ENCODE data around the gene MAGI1. TPM values are rescaled to one million over a fixed set of nuclear protein-coding genes. Genes with fewer than 3 reads are reported as not detected.

Gene MAGI1
- polyA plus RNA-seq, 1 experiment = 14.2 TPM

- no peak for TF ChIP-seq CTCF (IDR thresholded peaks at IDR 0.05; ENCODE audit: low read depth, low read length)
- no peak overlapping the region for H3K4me3 ChIP-seq (ENCODE audit: low read depth, low read length)
These were observed 59.6 kb downstream of the MAGI1 start for GRCh38 chr3:65979162-65979561.

GRCh38 chr3:65978116-65978515 lies 60.6 kb downstream of the MAGI1 start:
- H3K9me3 ChIP-seq (ENCODE audit: control insufficient read depth, insufficient read depth, low read length) = no peaks in the 10 kb centered on the region
- no peak for TF ChIP-seq CTCF (IDR thresholded peaks at IDR 0.05; ENCODE audit: low read depth, low read length)
- ChIA-PET POLR2A (no interaction called here), CTCF (interaction anchor here (1.8 kb wide), 1 partner anchor 161 kb away, joined by 3 read pairs; no protein-coding TSS in a partner anchor)
- DNase-seq (ENCODE audit: low read depth, low spot score) = no peak
- no peak overlapping the region for H3K4me3 ChIP-seq (ENCODE audit: low read depth, low read length)
- H3K27me3 ChIP-seq (ENCODE audit: control insufficient read depth, insufficient read depth, low read length) = no peaks in the 10 kb centered on the region
- peak overlapping the region; percentile 22 for H3K27ac ChIP-seq (ENCODE audit: low read depth, low read length)

More at GRCh38 chr3:65979162-65979561, 59.6 kb downstream of the MAGI1 start:
- POLR2A ChIA-PET = interaction anchor here (0.6 to 0.7 kb wide), 3 partner anchors 50 to 1019 kb away, joined by 3 to 11 read pairs (median 9); partner anchors contain the start of gene KBTBD8
- H3K27me3 ChIP-seq (ENCODE audit: control insufficient read depth, insufficient read depth, low read length) = no peaks in the 10 kb centered on the region
- peak; percentile 67 for DNase-seq (ENCODE audit: low read depth, low spot score)
- peak overlapping the region; percentile 68 for H3K27ac ChIP-seq (ENCODE audit: low read depth, low read length)
- H3K9me3 ChIP-seq (ENCODE audit: control insufficient read depth, insufficient read depth, low read length) = no peaks in the 10 kb centered on the region
- CTCF ChIA-PET = interaction anchor here (1.8 kb wide), 1 partner anchor 160 kb away, joined by 3 read pairs; no protein-coding TSS in a partner anchor

DNA sequence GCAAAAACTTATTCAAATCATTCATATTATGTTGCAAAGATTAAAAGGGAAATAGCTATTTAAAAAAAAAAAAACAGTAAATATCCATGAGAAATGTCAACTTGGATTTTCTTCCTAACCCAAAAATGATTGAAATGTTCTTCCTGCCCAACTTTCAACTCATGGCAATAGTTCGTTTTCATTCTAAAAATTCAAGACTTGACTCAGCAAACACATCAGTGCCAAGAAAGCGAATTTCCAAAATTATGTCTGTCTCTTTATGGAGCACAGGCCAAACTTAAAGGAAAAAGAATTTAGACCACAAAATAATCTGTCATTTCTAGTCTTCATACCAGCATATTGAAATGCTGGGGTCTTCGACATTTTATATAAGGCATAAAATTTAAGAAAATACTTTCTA lies 63.7 kb downstream of the MAGI1 start:
- CTCF ChIA-PET = no interaction called here
- Histone ChIP-seq H3K9me3 (ENCODE audit: control insufficient read depth, insufficient read depth, low read length) (no peaks in the 10 kb centered on the region), H3K4me3 (ENCODE audit: low read depth, low read length) (no peak overlapping the region), H3K27me3 (ENCODE audit: control insufficient read depth, insufficient read depth, low read length) (no peaks in the 10 kb centered on the region), H3K27ac (ENCODE audit: low read depth, low read length) (no peak overlapping the region)
- no peak for TF ChIP-seq CTCF (IDR thresholded peaks at IDR 0.05; ENCODE audit: low read depth, low read length)
- POLR2A ChIA-PET = no interaction called here
- DNase-seq (ENCODE audit: low read depth, low spot score) = no peak

DNA sequence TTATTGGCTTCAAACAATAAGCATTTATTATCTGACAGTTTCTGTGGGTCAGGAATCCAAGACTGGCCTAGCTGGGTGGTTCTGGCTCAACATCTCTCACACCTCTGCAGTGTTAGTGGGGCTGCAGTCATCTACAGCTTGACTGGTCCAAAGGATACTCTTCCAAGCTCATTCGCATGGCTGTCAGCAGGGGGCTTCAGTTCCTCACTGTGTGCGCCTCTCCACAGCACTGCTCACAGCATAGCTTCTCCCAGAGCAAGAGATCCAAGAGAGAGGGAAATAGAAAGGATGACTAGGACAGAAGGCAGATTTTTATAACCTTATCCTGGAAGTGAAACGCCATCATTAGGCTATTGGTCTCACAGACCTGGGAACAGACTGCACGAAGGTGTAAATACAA lies 64.2 kb downstream of the MAGI1 start:
- Histone ChIP-seq H3K9me3 (ENCODE audit: control insufficient read depth, insufficient read depth, low read length) (no peaks in the 10 kb centered on the region), H3K27ac (ENCODE audit: low read depth, low read length) (no peak overlapping the region), H3K27me3 (ENCODE audit: control insufficient read depth, insufficient read depth, low read length) (no peaks in the 10 kb centered on the region), H3K4me3 (ENCODE audit: low read depth, low read length) (no peak overlapping the region)
- DNase-seq (ENCODE audit: low read depth, low spot score) = no peak
- ChIA-PET POLR2A (no interaction called here), CTCF (no interaction called here)
- 0 out of 2 replicates have a peak, but pooled peaks have one; percentile 11 for TF ChIP-seq CTCF (IDR thresholded peaks at IDR 0.05; ENCODE audit: low read depth, low read length)

GRCh38 chr3:65972765-65973164 lies 66.0 kb downstream of the MAGI1 start:
- DNase-seq (ENCODE audit: low read depth, low spot score) = no peak
- no peak for TF ChIP-seq CTCF (IDR thresholded peaks at IDR 0.05; ENCODE audit: low read depth, low read length)
- ChIA-PET POLR2A (no interaction called here), CTCF (interaction anchor here (1.1 kb wide), 1 partner anchor 166 kb away, joined by 8 read pairs; no protein-coding TSS in a partner anchor)
- Histone ChIP-seq H3K4me3 (ENCODE audit: low read depth, low read length) (no peak overlapping the region), H3K27ac (ENCODE audit: low read depth, low read length) (no peak overlapping the region), H3K27me3 (ENCODE audit: control insufficient read depth, insufficient read depth, low read length) (no peaks in the 10 kb centered on the region), H3K9me3 (ENCODE audit: control insufficient read depth, insufficient read depth, low read length) (no peaks in the 10 kb centered on the region)
